ENCODE data around the gene DHX30. TPM values are rescaled to one million over a fixed set of nuclear protein-coding genes. Genes with fewer than 3 reads are reported as not detected.

Gene DHX30
- total RNA-seq, 1 experiment from 2014 or later: 84.5 TPM

- H3K27ac ChIP-seq (ENCODE audit: low read depth, low read length, poor library complexity, severe bottlenecking): no peak overlapping the region
- no peaks in the 10 kb centered on the region for H3K4me1 ChIP-seq (ENCODE audit: insufficient read depth, low read length, poor library complexity, severe bottlenecking)
- CTCF ChIA-PET: no interaction called here
- intact Hi-C loops (cut with micrococcal nuclease; ENCODE audit: unreplicated experiment): no loop called here
- no peaks in the 10 kb centered on the region for H3K27me3 ChIP-seq (replicated peaks; ENCODE audit: insufficient read depth, low read depth, low read length, poor library complexity)
- POLR2A ChIA-PET (ENCODE audit: low non-redundant PET): no interaction called here
- no peak for DNase-seq (ENCODE audit: low spot score)
- no TSS peak for BruUV-seq (replicated peaks)
- no peak for TF ChIP-seq EZH2 (IDR thresholded peaks at IDR 0.05; ENCODE audit: borderline replicate concordance, low read depth, low read length, poor library complexity, severe bottlenecking)
- TF ChIP-seq, protein P1, sequence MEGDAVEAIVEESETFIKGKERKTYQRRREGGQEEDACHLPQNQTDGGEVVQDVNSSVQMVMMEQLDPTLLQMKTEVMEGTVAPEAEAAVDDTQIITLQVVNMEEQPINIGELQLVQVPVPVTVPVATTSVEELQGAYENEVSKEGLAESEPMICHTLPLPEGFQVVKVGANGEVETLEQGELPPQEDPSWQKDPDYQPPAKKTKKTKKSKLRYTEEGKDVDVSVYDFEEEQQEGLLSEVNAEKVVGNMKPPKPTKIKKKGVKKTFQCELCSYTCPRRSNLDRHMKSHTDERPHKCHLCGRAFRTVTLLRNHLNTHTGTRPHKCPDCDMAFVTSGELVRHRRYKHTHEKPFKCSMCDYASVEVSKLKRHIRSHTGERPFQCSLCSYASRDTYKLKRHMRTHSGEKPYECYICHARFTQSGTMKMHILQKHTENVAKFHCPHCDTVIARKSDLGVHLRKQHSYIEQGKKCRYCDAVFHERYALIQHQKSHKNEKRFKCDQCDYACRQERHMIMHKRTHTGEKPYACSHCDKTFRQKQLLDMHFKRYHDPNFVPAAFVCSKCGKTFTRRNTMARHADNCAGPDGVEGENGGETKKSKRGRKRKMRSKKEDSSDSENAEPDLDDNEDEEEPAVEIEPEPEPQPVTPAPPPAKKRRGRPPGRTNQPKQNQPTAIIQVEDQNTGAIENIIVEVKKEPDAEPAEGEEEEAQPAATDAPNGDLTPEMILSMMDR (conservative IDR thresholded peaks at IDR 0.05; ENCODE audit: low read depth, low read length): no peak
- no peaks in the 10 kb centered on the region for H3K9me3 ChIP-seq (ENCODE audit: low read depth, low read length, poor library complexity, severe bottlenecking)
- peaks cover 32% of the 10 kb centered on the region for H3K36me3 ChIP-seq (ENCODE audit: insufficient read depth, low read length, poor library complexity, severe bottlenecking)
- no peak overlapping the region for H3K4me3 ChIP-seq (ENCODE audit: low read depth, low read length, poor library complexity, severe bottlenecking)
Observed at GRCh38 chr3:47867451-47868044, 64.6 kb downstream of the DHX30 start.

GRCh38 chr3:47868306-47868705 is 65.4 kb downstream of the DHX30 start:
- peaks cover 32% of the 10 kb centered on the region for H3K36me3 ChIP-seq (ENCODE audit: insufficient read depth, low read length, poor library complexity, severe bottlenecking)
- BruUV-seq (replicated peaks): no TSS peak
- CTCF ChIA-PET: no interaction called here

DNA sequence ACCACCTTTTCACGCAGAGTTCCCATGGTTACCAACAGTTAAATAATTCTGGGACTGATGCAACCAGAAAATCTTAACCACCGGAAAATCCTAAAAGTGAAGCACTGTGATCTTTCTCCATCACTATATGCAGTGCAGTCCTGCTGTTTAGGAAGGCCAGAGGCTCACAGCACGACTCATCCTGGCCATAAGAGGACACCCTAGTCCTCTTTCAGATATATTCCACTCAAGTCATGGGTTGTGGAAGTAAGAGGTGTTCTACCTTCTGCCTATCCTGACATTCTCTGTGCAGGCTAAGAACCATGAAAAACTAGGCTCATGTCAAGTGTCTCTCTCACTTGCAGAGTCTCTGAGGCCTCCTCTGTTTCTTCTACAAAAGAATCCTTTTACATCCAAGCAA is 67.2 kb downstream of the DHX30 start:
- TF ChIP-seq EZH2 (IDR thresholded peaks at IDR 0.05; ENCODE audit: borderline replicate concordance, low read depth, low read length, poor library complexity, severe bottlenecking): no peak
- TF ChIP-seq, protein P1 (conservative IDR thresholded peaks at IDR 0.05; ENCODE audit: low read depth, low read length): no peak
- H3K27me3 ChIP-seq (replicated peaks; ENCODE audit: insufficient read depth, low read depth, low read length, poor library complexity): no peaks in the 10 kb centered on the region
- no peaks in the 10 kb centered on the region for H3K4me1 ChIP-seq (ENCODE audit: insufficient read depth, low read length, poor library complexity, severe bottlenecking)
- ChIA-PET CTCF (no interaction called here), POLR2A (ENCODE audit: low non-redundant PET) (no interaction called here)
- intact Hi-C loops (cut with micrococcal nuclease; ENCODE audit: unreplicated experiment): no loop called here
- no peak for DNase-seq (ENCODE audit: low spot score)
- peaks cover 32% of the 10 kb centered on the region for H3K36me3 ChIP-seq (ENCODE audit: insufficient read depth, low read length, poor library complexity, severe bottlenecking)
- no peak overlapping the region for H3K27ac ChIP-seq (ENCODE audit: low read depth, low read length, poor library complexity, severe bottlenecking)
- H3K9me3 ChIP-seq (ENCODE audit: low read depth, low read length, poor library complexity, severe bottlenecking): no peaks in the 10 kb centered on the region
- BruUV-seq (replicated peaks): no TSS peak
- H3K4me3 ChIP-seq (ENCODE audit: low read depth, low read length, poor library complexity, severe bottlenecking): no peak overlapping the region

More at GRCh38 chr3:47868306-47868705, 65.4 kb downstream of the DHX30 start:
- no peak for TF ChIP-seq EZH2 (IDR thresholded peaks at IDR 0.05; ENCODE audit: borderline replicate concordance, low read depth, low read length, poor library complexity, severe bottlenecking)
- TF ChIP-seq, protein P1 (conservative IDR thresholded peaks at IDR 0.05; ENCODE audit: low read depth, low read length): no peak
- Histone ChIP-seq H3K4me1 (ENCODE audit: insufficient read depth, low read length, poor library complexity, severe bottlenecking) (no peaks in the 10 kb centered on the region), H3K27ac (ENCODE audit: low read depth, low read length, poor library complexity, severe bottlenecking) (no peak overlapping the region), H3K4me3 (ENCODE audit: low read depth, low read length, poor library complexity, severe bottlenecking) (no peak overlapping the region), H3K27me3 (replicated peaks; ENCODE audit: insufficient read depth, low read depth, low read length, poor library complexity) (no peaks in the 10 kb centered on the region), H3K9me3 (ENCODE audit: low read depth, low read length, poor library complexity, severe bottlenecking) (no peaks in the 10 kb centered on the region)
- DNase-seq (ENCODE audit: low spot score): no peak
- POLR2A ChIA-PET (ENCODE audit: low non-redundant PET): no interaction called here
- intact Hi-C loops (cut with micrococcal nuclease; ENCODE audit: unreplicated experiment): no loop called here
